Neural progenitor cell (in vitro differentiated cells): ENCODE results near the gene CDH13. TPM values are rescaled to one million over a fixed set of nuclear protein-coding genes. Genes with fewer than 3 reads are reported as not detected.

Experiments
- DNase-seq: peaks from one replicate; pipeline ENCODE4 v3.0.0-alpha.2; 2016; ENCODE audit warnings: low spot score
- H2AFZ ChIP-seq: fragments of 200-600 bp; sonication (generic); replicated peaks from 2 replicates; pipeline ENCODE4 v1.6.1; 2016; ENCODE audit warnings: antibody characterized with exemption
- H3F3A ChIP-seq: fragments of 200-600 bp; sonication (generic); 2 replicates; pipeline ENCODE4 v1.6.1; 2016; ENCODE audit warnings: antibody characterized with exemption, low read depth
- H3K27ac ChIP-seq: fragments of 200-600 bp; sonication (generic); 2 replicates; pipeline ENCODE4 v1.5.1; 2016; ENCODE audit warnings: mild to moderate bottlenecking
- H3K27me3 ChIP-seq: fragments of 200-600 bp; sonication (generic); 2 replicates; pipeline ENCODE4 v1.6.1; 2016; ENCODE audit warnings: mild to moderate bottlenecking, moderate library complexity
- H3K36me3 ChIP-seq: fragments of 200-600 bp; sonication (generic); 2 replicates; pipeline ENCODE4 v1.5.1; 2016
- H3K4me1 ChIP-seq: fragments of 200-600 bp; sonication (generic); 2 replicates; pipeline ENCODE4 v1.6.1; 2016; ENCODE audit warnings: mixed run types
- H3K4me2 ChIP-seq: fragments of 200-600 bp; sonication (generic); 2 replicates; pipeline ENCODE4 v1.6.1; 2016
- H3K4me3 ChIP-seq: fragments of 200-600 bp; sonication (generic); 2 replicates; pipeline ENCODE4 v1.5.1; 2016
- H3K79me2 ChIP-seq: fragments of 200-600 bp; sonication (generic); 2 replicates; pipeline ENCODE4 v1.6.1; 2016; ENCODE audit warnings: low read depth
- H3K9ac ChIP-seq: fragments of 200-600 bp; sonication (generic); 2 replicates; pipeline ENCODE4 v1.6.1; 2016
- H3K9me3 ChIP-seq: fragments of 200-600 bp; sonication (generic); 2 replicates; pipeline ENCODE4 v1.5.1; 2016; ENCODE audit warnings: low read depth
- H4K20me1 ChIP-seq: fragments of 200-600 bp; sonication (generic); 2 replicates; pipeline ENCODE4 v1.6.1; 2016; ENCODE audit warnings: low read depth
- H3K27ac Mint-ChIP-seq: 3 replicates; pipeline ENCODE4 v1.8.0; 2021; ENCODE audit warnings: mixed read lengths
- H3K27me3 Mint-ChIP-seq: 2 replicates; pipeline ENCODE4 v1.8.0; 2022; ENCODE audit warnings: low read depth, mild to moderate bottlenecking, inconsistent platforms, moderate library complexity, mixed read lengths; ENCODE audit not compliant: insufficient read depth
- H3K36me3 Mint-ChIP-seq: 3 replicates; pipeline ENCODE4 v1.8.0; 2021; ENCODE audit warnings: mixed read lengths
- H3K4me1 Mint-ChIP-seq: 3 replicates; pipeline ENCODE4 v1.8.0; 2021; ENCODE audit warnings: mixed read lengths
- H3K4me3 Mint-ChIP-seq: 3 replicates; pipeline ENCODE4 v1.8.0; 2021; ENCODE audit warnings: mild to moderate bottlenecking, moderate library complexity, mixed read lengths
- H3K9me3 Mint-ChIP-seq: 3 replicates; pipeline ENCODE4 v1.8.0; 2020; ENCODE audit warnings: mixed read lengths
- CTCF ChIP-seq: fragments of 200-600 bp; sonication (generic); IDR thresholded peaks from 2 replicates; pipeline ENCODE4 v1.5.1; 2017; ENCODE audit warnings: antibody characterized with exemption, mild to moderate bottlenecking
- EZH2 ChIP-seq: fragments of 200-600 bp; sonication (generic); IDR thresholded peaks from 2 replicates; pipeline ENCODE4 v1.6.1; 2017; ENCODE audit warnings: antibody characterized with exemption, mild to moderate bottlenecking, moderate library complexity
- EZH2phosphoT487 ChIP-seq: fragments of 200-600 bp; sonication (generic); IDR thresholded peaks from 2 replicates; pipeline ENCODE4 v1.6.1; 2017; ENCODE audit warnings: antibody characterized with exemption
- total RNA-seq: library from RNA; depleted of rRNA; stranded (reverse); fragments of >200 nt; gene quantifications from 2 replicates; pipeline ENCODE4 v1.2.3, GENCODE V29; 2015; ENCODE audit warnings: low replicate concordance

CDH13 gene
- total RNA-seq, 1 donor from 2014 or later, result 3.0 TPM

- Mint-ChIP-seq H3K4me1 (peaks cover 11% of the 10 kb centered on the region), H3K9me3 (peaks cover 15% of the 10 kb centered on the region), H3K27me3 (peaks cover 2% of the 10 kb centered on the region), H3K36me3 (no peaks in the 10 kb centered on the region), H3K27ac (no peak overlapping the region), H3K4me3 (no peak overlapping the region)
- H4K20me1 ChIP-seq, result no peaks in the 10 kb centered on the region
- DNase-seq, result no peak
- no peak overlapping the region for H3K27ac ChIP-seq
- TF ChIP-seq EZH2 (no peak), CTCF (no peak), EZH2phosphoT487 (no peak)
- H2AFZ ChIP-seq, result no peak overlapping the region
- no peaks in the 10 kb centered on the region for H3K27me3 ChIP-seq
- H3K4me3 ChIP-seq, result no peak overlapping the region
- H3K4me2 ChIP-seq, result no peak overlapping the region
- H3K9me3 ChIP-seq, result no peaks in the 10 kb centered on the region
- no peaks in the 10 kb centered on the region for H3K79me2 ChIP-seq
- peaks cover 7% of the 10 kb centered on the region for H3K4me1 ChIP-seq
- no peaks in the 10 kb centered on the region for H3F3A ChIP-seq
- no peaks in the 10 kb centered on the region for H3K36me3 ChIP-seq
- H3K9ac ChIP-seq, result no peak overlapping the region
These were observed 197.6 kb downstream of the CDH13 start for GRCh38 chr16:82824408-82824807.

- H3F3A ChIP-seq, result no peaks in the 10 kb centered on the region
- H3K27ac ChIP-seq, result no peak overlapping the region
- H3K36me3 ChIP-seq, result no peaks in the 10 kb centered on the region
- no peaks in the 10 kb centered on the region for H3K9me3 ChIP-seq
- Mint-ChIP-seq H3K4me1 (peaks cover 26% of the 10 kb centered on the region), H3K4me3 (no peak overlapping the region), H3K27ac (no peak overlapping the region), H3K27me3 (peaks cover 2% of the 10 kb centered on the region), H3K36me3 (no peaks in the 10 kb centered on the region), H3K9me3 (peaks cover 15% of the 10 kb centered on the region)
- no peaks in the 10 kb centered on the region for H4K20me1 ChIP-seq
- no peak overlapping the region for H3K4me3 ChIP-seq
- H2AFZ ChIP-seq, result no peak overlapping the region
- H3K27me3 ChIP-seq, result no peaks in the 10 kb centered on the region
- H3K4me1 ChIP-seq, result peaks cover 12% of the 10 kb centered on the region
- H3K4me2 ChIP-seq, result peak overlapping the region; percentile 42
- peak; percentile 44 for DNase-seq
- no peak overlapping the region for H3K9ac ChIP-seq
- no peaks in the 10 kb centered on the region for H3K79me2 ChIP-seq
- TF ChIP-seq EZH2phosphoT487 (no peak), EZH2 (no peak)
These were observed 202.5 kb downstream of the CDH13 start for GRCh38 chr16:82829301-82829700.

GRCh38 chr16:82830944-82831343 lies 204.2 kb downstream of the CDH13 start:
- Mint-ChIP-seq H3K4me1 (peaks cover 36% of the 10 kb centered on the region), H3K27ac (no peak overlapping the region)

More at GRCh38 chr16:82830944-82831343, 204.2 kb downstream of the CDH13 start:
- peaks cover 12% of the 10 kb centered on the region for H3K4me1 ChIP-seq
- no peak overlapping the region for H3K27ac ChIP-seq
- no peak overlapping the region for H3K9ac ChIP-seq
- no peaks in the 10 kb centered on the region for H3K79me2 ChIP-seq
- no peak overlapping the region for H3K4me3 ChIP-seq
- Mint-ChIP-seq H3K9me3 (peaks cover 7% of the 10 kb centered on the region), H3K27me3 (peaks cover 2% of the 10 kb centered on the region), H3K36me3 (no peaks in the 10 kb centered on the region), H3K4me3 (no peak overlapping the region)
- TF ChIP-seq CTCF, result no peak
- no peak for TF ChIP-seq EZH2
- TF ChIP-seq EZH2phosphoT487, result no peak
- no peaks in the 10 kb centered on the region for H4K20me1 ChIP-seq
- no peaks in the 10 kb centered on the region for H3K36me3 ChIP-seq
- H3F3A ChIP-seq, result no peaks in the 10 kb centered on the region
- H2AFZ ChIP-seq, result no peak overlapping the region
- H3K9me3 ChIP-seq, result no peaks in the 10 kb centered on the region
- H3K27me3 ChIP-seq, result no peaks in the 10 kb centered on the region
- no peak overlapping the region for H3K4me2 ChIP-seq
- no peak for DNase-seq
